Measurements from ENCODE around the gene CAPZA3.
"Not testable (repeated sequence)": the region's sequence is repeated elsewhere in the genome, so short reads cannot be mapped to it uniquely, and the experiment has no call there.

The CAPZA3 gene, protein sequence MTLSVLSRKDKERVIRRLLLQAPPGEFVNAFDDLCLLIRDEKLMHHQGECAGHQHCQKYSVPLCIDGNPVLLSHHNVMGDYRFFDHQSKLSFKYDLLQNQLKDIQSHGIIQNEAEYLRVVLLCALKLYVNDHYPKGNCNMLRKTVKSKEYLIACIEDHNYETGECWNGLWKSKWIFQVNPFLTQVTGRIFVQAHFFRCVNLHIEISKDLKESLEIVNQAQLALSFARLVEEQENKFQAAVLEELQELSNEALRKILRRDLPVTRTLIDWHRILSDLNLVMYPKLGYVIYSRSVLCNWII

GRCh38 chr12:18737819-18738218 lies at the start of gene CAPZA3, which contains the start of gene PLCZ1:
Gene CAPZA3, plus strand, starts transcription at chr12:18738119. Its CDS starts 150 bp downstream, at chr12:18738269.
Gene PLCZ1, minus strand, starts transcription at chr12:18738012. Its CDS starts 641 bp downstream, at chr12:18737371.
- DNase-seq (ENCODE audit: low spot score): no peak
- in situ Hi-C loops (cut with MboI; ENCODE audit: low pct_unique_long_range_greater_than_20kb, low sequenced_read_pairs, unreplicated experiment): no loop called here
- TF ChIP-seq, protein P1, sequence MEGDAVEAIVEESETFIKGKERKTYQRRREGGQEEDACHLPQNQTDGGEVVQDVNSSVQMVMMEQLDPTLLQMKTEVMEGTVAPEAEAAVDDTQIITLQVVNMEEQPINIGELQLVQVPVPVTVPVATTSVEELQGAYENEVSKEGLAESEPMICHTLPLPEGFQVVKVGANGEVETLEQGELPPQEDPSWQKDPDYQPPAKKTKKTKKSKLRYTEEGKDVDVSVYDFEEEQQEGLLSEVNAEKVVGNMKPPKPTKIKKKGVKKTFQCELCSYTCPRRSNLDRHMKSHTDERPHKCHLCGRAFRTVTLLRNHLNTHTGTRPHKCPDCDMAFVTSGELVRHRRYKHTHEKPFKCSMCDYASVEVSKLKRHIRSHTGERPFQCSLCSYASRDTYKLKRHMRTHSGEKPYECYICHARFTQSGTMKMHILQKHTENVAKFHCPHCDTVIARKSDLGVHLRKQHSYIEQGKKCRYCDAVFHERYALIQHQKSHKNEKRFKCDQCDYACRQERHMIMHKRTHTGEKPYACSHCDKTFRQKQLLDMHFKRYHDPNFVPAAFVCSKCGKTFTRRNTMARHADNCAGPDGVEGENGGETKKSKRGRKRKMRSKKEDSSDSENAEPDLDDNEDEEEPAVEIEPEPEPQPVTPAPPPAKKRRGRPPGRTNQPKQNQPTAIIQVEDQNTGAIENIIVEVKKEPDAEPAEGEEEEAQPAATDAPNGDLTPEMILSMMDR (IDR thresholded peaks at IDR 0.05; ENCODE audit: extremely low read depth, insufficient read depth, missing control alignments): no peak

- TF ChIP-seq, protein P1 (IDR thresholded peaks at IDR 0.05; ENCODE audit: extremely low read depth, insufficient read depth, missing control alignments): no peak
- DNase-seq (ENCODE audit: low spot score): no peak
- in situ Hi-C loops (cut with MboI; ENCODE audit: low pct_unique_long_range_greater_than_20kb, low sequenced_read_pairs, unreplicated experiment): no loop called here
Measured at GRCh38 chr12:18689771-18690170, 48.1 kb upstream of the CAPZA3 start.

GRCh38 chr12:18690653-18691052 lies 47.3 kb upstream of the CAPZA3 start:
- in situ Hi-C loops (cut with MboI; ENCODE audit: low pct_unique_long_range_greater_than_20kb, low sequenced_read_pairs, unreplicated experiment): no loop called here
- TF ChIP-seq, protein P1 (IDR thresholded peaks at IDR 0.05; ENCODE audit: extremely low read depth, insufficient read depth, missing control alignments): no peak
- DNase-seq (ENCODE audit: low spot score): no peak

GRCh38 chr12:18693986-18694385 lies 43.9 kb upstream of the CAPZA3 start:
- DNase-seq (ENCODE audit: low spot score); in situ Hi-C loops (cut with MboI; ENCODE audit: low pct_unique_long_range_greater_than_20kb, low sequenced_read_pairs, unreplicated experiment): not testable (repeated sequence)

- no peak for DNase-seq (ENCODE audit: low spot score)
Measured at GRCh38 chr12:18696971-18697602, 40.8 kb upstream of the CAPZA3 start.

DNA sequence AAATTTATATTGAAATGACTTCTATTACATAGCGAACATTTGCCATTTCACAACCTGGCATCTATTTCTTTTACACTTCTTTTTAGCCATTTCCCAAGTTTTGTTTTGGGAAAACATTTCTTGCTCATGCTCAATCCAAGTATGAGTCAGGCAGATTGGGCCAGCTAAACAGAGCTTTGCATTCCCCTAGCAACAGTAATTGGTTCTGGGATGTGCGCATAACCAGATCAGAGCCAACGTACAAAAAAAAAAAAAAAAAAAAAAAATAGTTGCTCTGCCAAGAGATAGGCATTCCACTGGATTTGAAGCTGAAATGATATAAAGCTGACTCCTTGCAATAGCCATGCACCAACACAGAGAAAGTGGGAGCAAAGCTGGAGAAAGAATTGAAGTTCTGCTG lies 37.6 kb upstream of the CAPZA3 start:
- DNase-seq (ENCODE audit: low spot score): no peak
- in situ Hi-C loops (cut with MboI; ENCODE audit: low pct_unique_long_range_greater_than_20kb, low sequenced_read_pairs, unreplicated experiment): no loop called here
- TF ChIP-seq, protein P1 (IDR thresholded peaks at IDR 0.05; ENCODE audit: extremely low read depth, insufficient read depth, missing control alignments): no peak

More at GRCh38 chr12:18696971-18697602, 40.8 kb upstream of the CAPZA3 start:
- TF ChIP-seq, protein P1 (IDR thresholded peaks at IDR 0.05; ENCODE audit: extremely low read depth, insufficient read depth, missing control alignments): no peak
- in situ Hi-C loops (cut with MboI; ENCODE audit: low pct_unique_long_range_greater_than_20kb, low sequenced_read_pairs, unreplicated experiment): no loop called here

DNA sequence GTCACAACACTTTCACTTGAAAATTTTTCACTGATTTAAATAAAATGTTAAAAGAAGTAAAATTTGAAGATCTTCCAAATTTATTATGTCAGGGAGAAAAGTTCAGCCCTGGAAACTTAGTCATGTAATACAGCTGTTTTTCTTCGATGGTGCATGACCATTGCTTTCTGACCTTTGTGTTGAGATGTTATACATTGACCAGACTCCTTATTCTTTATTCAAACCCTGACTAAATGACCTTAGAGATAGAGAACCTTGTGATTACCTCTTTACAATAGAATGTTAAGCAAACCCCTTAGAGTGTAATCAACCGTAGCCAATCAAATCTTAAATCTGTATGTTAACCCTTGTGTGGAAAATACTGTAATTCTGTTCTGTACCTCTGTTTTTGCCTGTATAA lies 34.6 kb upstream of the CAPZA3 start:
- in situ Hi-C loops (cut with MboI; ENCODE audit: low pct_unique_long_range_greater_than_20kb, low sequenced_read_pairs, unreplicated experiment): no loop called here
- TF ChIP-seq, protein P1 (IDR thresholded peaks at IDR 0.05; ENCODE audit: extremely low read depth, insufficient read depth, missing control alignments): no peak
- no peak for DNase-seq (ENCODE audit: low spot score)
